ENCODE results near the gene CDH15.

DNA sequence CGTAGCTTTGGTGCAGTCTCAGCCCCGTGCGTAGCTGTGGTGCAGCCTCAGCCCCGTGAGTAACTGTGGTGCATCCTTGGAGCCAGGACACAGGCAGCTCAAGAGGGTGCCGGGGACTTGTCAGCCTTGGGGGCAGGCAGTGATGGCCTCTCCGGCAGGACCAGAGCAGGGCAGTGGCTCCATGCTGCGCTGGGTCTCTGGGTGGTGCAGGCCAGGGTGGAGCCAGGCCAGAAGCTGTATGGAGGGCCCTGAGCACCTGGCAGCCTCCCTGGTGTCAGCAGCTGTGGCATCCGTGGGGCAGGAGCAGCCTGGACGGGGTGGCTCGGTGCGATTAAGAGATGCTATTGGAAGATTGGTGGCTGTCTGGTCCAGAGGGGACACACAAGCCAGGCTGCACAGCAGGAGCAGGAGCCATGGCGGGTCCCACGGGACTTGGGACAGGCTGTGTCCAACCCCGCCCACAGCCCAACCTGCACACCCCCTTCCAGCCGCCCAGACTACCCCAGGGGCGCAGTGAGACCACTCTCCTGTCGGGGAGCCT is 28.3 kb upstream of the CDH15 start:
- TF ChIP-seq, protein P1, sequence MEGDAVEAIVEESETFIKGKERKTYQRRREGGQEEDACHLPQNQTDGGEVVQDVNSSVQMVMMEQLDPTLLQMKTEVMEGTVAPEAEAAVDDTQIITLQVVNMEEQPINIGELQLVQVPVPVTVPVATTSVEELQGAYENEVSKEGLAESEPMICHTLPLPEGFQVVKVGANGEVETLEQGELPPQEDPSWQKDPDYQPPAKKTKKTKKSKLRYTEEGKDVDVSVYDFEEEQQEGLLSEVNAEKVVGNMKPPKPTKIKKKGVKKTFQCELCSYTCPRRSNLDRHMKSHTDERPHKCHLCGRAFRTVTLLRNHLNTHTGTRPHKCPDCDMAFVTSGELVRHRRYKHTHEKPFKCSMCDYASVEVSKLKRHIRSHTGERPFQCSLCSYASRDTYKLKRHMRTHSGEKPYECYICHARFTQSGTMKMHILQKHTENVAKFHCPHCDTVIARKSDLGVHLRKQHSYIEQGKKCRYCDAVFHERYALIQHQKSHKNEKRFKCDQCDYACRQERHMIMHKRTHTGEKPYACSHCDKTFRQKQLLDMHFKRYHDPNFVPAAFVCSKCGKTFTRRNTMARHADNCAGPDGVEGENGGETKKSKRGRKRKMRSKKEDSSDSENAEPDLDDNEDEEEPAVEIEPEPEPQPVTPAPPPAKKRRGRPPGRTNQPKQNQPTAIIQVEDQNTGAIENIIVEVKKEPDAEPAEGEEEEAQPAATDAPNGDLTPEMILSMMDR (IDR thresholded peaks at IDR 0.05): no peak
- TF ChIP-seq POLR2A (IDR thresholded peaks at IDR 0.05): no peak

Measured in Peyer's patch (tissue), 4 donors.